Activated naive CD8-positive, alpha-beta T cell treated with anti-CD3 and anti-CD28 coated beads, Interleukin-2, amount 50 U/mL, for 24 hours (primary cell): ENCODE data around the gene ADIPOR2.

Source experiments
- ATAC-seq: fragments of 150-1000 bp; cut with Tn5 transposase; one replicate; pipeline ENCODE4 v1.10.0; 2021
- DNase-seq: peaks from one replicate; pipeline ENCODE4 v3.0.0; 2021
- H3K27ac Mint-ChIP-seq: one replicate; pipeline ENCODE4 v1.8.0; 2021; ENCODE audit warnings: mild to moderate bottlenecking, mixed read lengths
- H3K27me3 Mint-ChIP-seq: one replicate; pipeline ENCODE4 v1.8.0; 2021; ENCODE audit warnings: mixed read lengths
- H3K36me3 Mint-ChIP-seq: one replicate; pipeline ENCODE4 v1.8.0; 2021; ENCODE audit warnings: low read depth, mixed read lengths
- H3K4me1 Mint-ChIP-seq: one replicate; pipeline ENCODE4 v1.8.0; 2021; ENCODE audit warnings: mixed read lengths
- H3K4me3 Mint-ChIP-seq: one replicate; pipeline ENCODE4 v1.8.0; 2021; ENCODE audit warnings: mild to moderate bottlenecking, moderate library complexity, mixed read lengths
- H3K9me3 Mint-ChIP-seq: one replicate; pipeline ENCODE4 v1.8.0; 2021; ENCODE audit warnings: mixed read lengths

The ADIPOR2 gene

GRCh38 chr12:1830981-1831963 lies 140.4 kb downstream of the ADIPOR2 start:
- no peaks in the 10 kb centered on the region for H3K36me3 Mint-ChIP-seq
- peaks cover 29% of the 10 kb centered on the region for H3K27me3 Mint-ChIP-seq
- H3K4me1 Mint-ChIP-seq: peaks cover 2% of the 10 kb centered on the region
- no peak overlapping the region for H3K4me3 Mint-ChIP-seq
- ATAC-seq: no peak
- H3K27ac Mint-ChIP-seq: no peak overlapping the region
- H3K9me3 Mint-ChIP-seq: no peaks in the 10 kb centered on the region
- DNase-seq: peak; percentile 25

- DNase-seq (no peak), ATAC-seq (no peak)
- peaks cover 29% of the 10 kb centered on the region for H3K27me3 Mint-ChIP-seq
- H3K27ac Mint-ChIP-seq: no peak overlapping the region
- no peak overlapping the region for H3K4me3 Mint-ChIP-seq
- no peaks in the 10 kb centered on the region for H3K9me3 Mint-ChIP-seq
- H3K4me1 Mint-ChIP-seq: peaks cover 2% of the 10 kb centered on the region
- H3K36me3 Mint-ChIP-seq: no peaks in the 10 kb centered on the region
These were observed 142.1 kb downstream of the ADIPOR2 start for GRCh38 chr12:1832801-1833595.

- H3K4me3 Mint-ChIP-seq: no peak overlapping the region
- H3K27me3 Mint-ChIP-seq: peaks cover 29% of the 10 kb centered on the region
- no peaks in the 10 kb centered on the region for H3K36me3 Mint-ChIP-seq
These were observed 142.7 kb downstream of the ADIPOR2 start for GRCh38 chr12:1833596-1834028.

GRCh38 chr12:1834186-1834925 lies 143.5 kb downstream of the ADIPOR2 start:
- Mint-ChIP-seq H3K27ac (no peak overlapping the region), H3K27me3 (peaks cover 29% of the 10 kb centered on the region), H3K36me3 (no peaks in the 10 kb centered on the region), H3K4me3 (no peak overlapping the region), H3K9me3 (no peaks in the 10 kb centered on the region), H3K4me1 (peaks cover 2% of the 10 kb centered on the region)
- ATAC-seq (no peak), DNase-seq (no peak)

More at GRCh38 chr12:1833596-1834028, 142.7 kb downstream of the ADIPOR2 start:
- Mint-ChIP-seq H3K4me1 (peaks cover 2% of the 10 kb centered on the region), H3K27ac (no peak overlapping the region), H3K9me3 (no peaks in the 10 kb centered on the region)
- no peak for ATAC-seq
- no peak for DNase-seq

GRCh38 chr12:1835211-1836131 lies 144.6 kb downstream of the ADIPOR2 start:
- Mint-ChIP-seq H3K4me3 (no peak overlapping the region), H3K36me3 (no peaks in the 10 kb centered on the region), H3K9me3 (no peaks in the 10 kb centered on the region), H3K4me1 (peaks cover 2% of the 10 kb centered on the region), H3K27me3 (peaks cover 23% of the 10 kb centered on the region), H3K27ac (no peak overlapping the region)
- ATAC-seq (no peak), DNase-seq (no peak)

GRCh38 chr12:1836241-1836803 lies 145.5 kb downstream of the ADIPOR2 start:
- Mint-ChIP-seq H3K4me3 (no peak overlapping the region), H3K27ac (no peak overlapping the region), H3K27me3 (peaks cover 15% of the 10 kb centered on the region), H3K36me3 (no peaks in the 10 kb centered on the region), H3K9me3 (no peaks in the 10 kb centered on the region), H3K4me1 (no peaks in the 10 kb centered on the region)
- no peak for ATAC-seq
- DNase-seq: no peak

- DNase-seq (no peak), ATAC-seq (no peak)
- Mint-ChIP-seq H3K36me3 (no peaks in the 10 kb centered on the region), H3K9me3 (no peaks in the 10 kb centered on the region), H3K27ac (no peak overlapping the region), H3K27me3 (peaks cover 11% of the 10 kb centered on the region), H3K4me1 (peaks cover 2% of the 10 kb centered on the region), H3K4me3 (no peak overlapping the region)
These were observed 146.1 kb downstream of the ADIPOR2 start for GRCh38 chr12:1836854-1837421.

- no peak overlapping the region for H3K4me3 Mint-ChIP-seq
- H3K27ac Mint-ChIP-seq: no peak overlapping the region
- H3K27me3 Mint-ChIP-seq: peaks cover 9% of the 10 kb centered on the region
- DNase-seq (no peak), ATAC-seq (no peak)
- H3K36me3 Mint-ChIP-seq: no peaks in the 10 kb centered on the region
- H3K4me1 Mint-ChIP-seq: peaks cover 3% of the 10 kb centered on the region
- no peaks in the 10 kb centered on the region for H3K9me3 Mint-ChIP-seq
These were observed 146.8 kb downstream of the ADIPOR2 start for GRCh38 chr12:1837541-1838204.
